Erythroblast (primary cell): ENCODE results near the gene NLGN1.

Experiments
- GATA1 ChIP-seq: IDR thresholded peaks from 2 replicates; pipeline ENCODE4 v1.6.1; 2011; ENCODE audit warnings: low read depth, mild to moderate bottlenecking, control low read depth, low read length, moderate library complexity
- POLR2A ChIP-seq: IDR thresholded peaks from 2 replicates; pipeline ENCODE4 v1.6.1; 2011; ENCODE audit warnings: mild to moderate bottlenecking, low read length

GRCh38 chr3:173410436-173410835, 12.9 kb downstream of the NLGN1 start:
- no peak for TF ChIP-seq POLR2A
- TF ChIP-seq GATA1, result no peak
